HCT116 (cell line): Measurements from ENCODE around the gene ABCB6. TPM values are rescaled to one million over a fixed set of nuclear protein-coding genes. Genes with fewer than 3 reads are reported as not detected.
"Not testable (repeated sequence)": the region's sequence is repeated elsewhere in the genome, so short reads cannot be mapped to it uniquely, and the experiment has no call there.

Source experiments
- ATAC-seq: fragments of 200-7000 bp; cut with Tn5 transposase; 2 replicates; pipeline ENCODE4 v1.9.1; 2020; ENCODE audit warnings: mild to moderate bottlenecking, moderate library complexity
- BruUV-seq: library from RNA; stranded (reverse); fragments of 400-500 nt; replicated peaks from 2 replicates; lab custom pipeline; 2021; lab: Mats Ljungman, UMichigan
- CTCF ChIA-PET: fragments of 300-600 bp; sonication (Branson Sonifier 250); formaldehyde crosslinking; loops from one replicate; lab custom pipeline; 2021; ENCODE audit warnings: antibody characterized with exemption; lab: Charles Lee
- POLR2A ChIA-PET: fragments of 300-600, 350-600 bp; sonication (Branson Sonifier 250); formaldehyde crosslinking; loops from one replicate; lab custom pipeline; 2021; ENCODE audit warnings: antibody characterized with exemption; lab: Charles Lee
- RAD21 ChIA-PET, 2 experiments: fragments of 300-600 bp; sonication (Branson Sonifier 250); formaldehyde crosslinking; loops; one replicate each; lab custom pipeline; 2023; ENCODE audit warnings: low total read pairs in 2 of 2; ENCODE audit not compliant: uncharacterized antibody in 2 of 2, unreplicated experiment in 2 of 2, low non-redundant PET in 1 of 2; lab: Charles Lee
- DNase-seq: peaks from one replicate; pipeline ENCODE4 v3.0.0-alpha.2; 2010; ENCODE audit warnings: low read depth, low spot score
- H2AFZ ChIP-seq: fragments of 200-600 bp; shearing (Covaris generic), sonication (generic); 2 replicates; pipeline ENCODE4 v1.6.1; 2017; ENCODE audit warnings: low read depth, mixed run types, mixed read lengths, antibody characterized with exemption, low read length; ENCODE audit not compliant: poor library complexity, severe bottlenecking
- H3K27ac ChIP-seq: 2 replicates; pipeline ENCODE4 v1.5.1; 2012; ENCODE audit warnings: low read depth, low read length
- H3K27me3 ChIP-seq: fragments of 200-600 bp; sonication (generic); 2 replicates; pipeline ENCODE4 v1.6.1; 2016; ENCODE audit warnings: mixed run types, low read length, mixed read lengths; ENCODE audit not compliant: insufficient read depth
- H3K36me3 ChIP-seq, 2 experiments: fragments of 200-500 bp in 1 of 2; fragments of 200-600 bp in 1 of 2; sonication (Bioruptor generic) in 1 of 2; sonication (generic) in 1 of 2; 2 replicates each; pipeline versions ENCODE4 v1.5.1 to v1.6.1; 2014 to 2016; ENCODE audit warnings: low read length in 2 of 2, inconsistent platforms in 1 of 2, mixed read lengths in 1 of 2, mixed run types in 1 of 2; ENCODE audit not compliant: insufficient read depth in 2 of 2, control insufficient read depth in 1 of 2
- H3K4me1 ChIP-seq, 2 experiments: fragments of 200-600 bp in 1 of 2; sonication (generic) in 1 of 2; 2 replicates each; pipeline versions ENCODE4 v1.5.1 to v1.6.1; 2012 to 2017; ENCODE audit warnings: low read length in 2 of 2, inconsistent platforms in 1 of 2, mild to moderate bottlenecking in 1 of 2, mixed read lengths in 1 of 2, mixed run types in 1 of 2, moderate library complexity in 1 of 2; ENCODE audit not compliant: insufficient read depth in 2 of 2, control insufficient read depth in 1 of 2
- H3K4me2 ChIP-seq: fragments of 200-600 bp; sonication (generic); 2 replicates; pipeline ENCODE4 v1.6.1; 2017; ENCODE audit warnings: mixed run types, low read length, mixed read lengths
- H3K4me3 ChIP-seq, 2 experiments: fragments of 200-600 bp in 1 of 2; sonication (generic) in 1 of 2; replicated peaks in 1 of 2; 2 replicates each; pipeline ENCODE4 v1.5.1; 2011 to 2016; ENCODE audit warnings: low read length in 2 of 2, control low read depth in 1 of 2, low read depth in 1 of 2, mild to moderate bottlenecking in 1 of 2, mixed read lengths in 1 of 2, mixed run types in 1 of 2
- H3K79me2 ChIP-seq: fragments of 200-600 bp; sonication (generic); 2 replicates; pipeline ENCODE4 v1.6.1; 2017; ENCODE audit warnings: mild to moderate bottlenecking, mixed run types, low read length, moderate library complexity, mixed read lengths; ENCODE audit not compliant: insufficient read depth
- H3K9ac ChIP-seq: fragments of 200-600 bp; sonication (generic); 2 replicates; pipeline ENCODE4 v1.6.1; 2016; ENCODE audit warnings: low read length, mixed read lengths
- H3K9me2 ChIP-seq: fragments of 200-600 bp; sonication (generic), shearing (Covaris generic); 2 replicates; pipeline ENCODE4 v1.6.1; 2017; ENCODE audit warnings: mixed run types, mild to moderate bottlenecking, moderate library complexity; ENCODE audit not compliant: insufficient read depth
- H3K9me3 ChIP-seq, 2 experiments: fragments of 200-500 bp in 1 of 2; fragments of 200-600 bp in 1 of 2; sonication (Bioruptor generic) in 1 of 2; sonication (generic) in 1 of 2; 2 replicates each; pipeline ENCODE4 v1.6.1; 2014 to 2017; ENCODE audit warnings: low read length in 2 of 2, mixed read lengths in 2 of 2, inconsistent platforms in 1 of 2, low read depth in 1 of 2, mild to moderate bottlenecking in 1 of 2, mixed run types in 1 of 2, moderate library complexity in 1 of 2; ENCODE audit not compliant: control insufficient read depth in 1 of 2, insufficient read depth in 1 of 2
- H4K20me1 ChIP-seq: fragments of 200-600 bp; sonication (generic), shearing (Covaris generic); 2 replicates; pipeline ENCODE4 v1.6.1; 2017; ENCODE audit warnings: mixed run types, mild to moderate bottlenecking, moderate library complexity; ENCODE audit not compliant: insufficient read depth
- CEBPB ChIP-seq: IDR thresholded peaks from 2 replicates; pipeline ENCODE4 v1.6.1; 2012; ENCODE audit warnings: low read depth
- CTCF ChIP-seq, 3 experiments: fragments of 200-600 bp in 1 of 3; sonication (generic) in 1 of 3; IDR thresholded peaks in 2 of 3; conservative IDR thresholded peaks in 1 of 3; 2 replicates each; pipeline ENCODE4 v1.5.1; 2012 to 2017; ENCODE audit warnings: low read depth in 2 of 3, low read length in 2 of 3, antibody characterized with exemption in 1 of 3, borderline replicate concordance in 1 of 3, control low read depth in 1 of 3, mild to moderate bottlenecking in 1 of 3, mixed read lengths in 1 of 3, mixed run types in 1 of 3, moderate library complexity in 1 of 3; ENCODE audit not compliant: insufficient read depth in 1 of 3
- EZH2phosphoT487 ChIP-seq: fragments of 200-600 bp; IDR thresholded peaks from 2 replicates; pipeline ENCODE4 v1.6.1; 2018; ENCODE audit warnings: antibody characterized with exemption, borderline replicate concordance
- REST ChIP-seq: IDR thresholded peaks from 2 replicates; pipeline ENCODE4 v1.6.1; 2012; ENCODE audit warnings: low read depth
- SIN3A ChIP-seq: IDR thresholded peaks from 2 replicates; pipeline ENCODE4 v1.6.1; 2012; ENCODE audit warnings: low read depth
- ZBTB33 ChIP-seq: IDR thresholded peaks from 2 replicates; pipeline ENCODE4 v1.6.1; 2011; ENCODE audit warnings: mild to moderate bottlenecking, low read length, moderate library complexity; ENCODE audit not compliant: insufficient replicate concordance; ENCODE audit errors: extremely low read depth
- intact Hi-C: fragments of 100-400 bp; cut with micrococcal nuclease; formaldehyde crosslinking; loops from 2 replicates; pipeline ENCODE4 v1.10.0; 2022
- total RNA-seq: library from RNA; stranded (reverse); gene quantifications from one replicate; pipeline ENCODE4 v1.2.1, GENCODE V29; 2021; ENCODE audit not compliant: unreplicated experiment

Gene ABCB6
- total RNA-seq, 1 experiment from 2014 or later = 24.5 TPM

- TF ChIP-seq SIN3A (no peak), EZH2phosphoT487 (no peak), CTCF (IDR thresholded peaks at IDR 0.05 in 2 of 3, conservative IDR thresholded peaks at IDR 0.05 in 1 of 3; ENCODE audit: borderline replicate concordance in 1 of 3, insufficient read depth in 1 of 3, low read depth in 2 of 3, low read length in 2 of 3) (no peak), CEBPB (no peak), ZBTB33 (no peak), REST (no peak)
- no TSS peak for BruUV-seq
- no peaks in the 10 kb centered on the region for H3K9me2 ChIP-seq
- peaks cover 11 to 17% of the 10 kb centered on the region in 2 experiments for H3K4me1 ChIP-seq
- no peak for ATAC-seq
- no peak for DNase-seq
- ChIA-PET RAD21 (no interaction called here), CTCF (no interaction called here), POLR2A (no interaction called here)
- no peak overlapping the region for H3K4me2 ChIP-seq
- H2AFZ ChIP-seq = no peak overlapping the region
- intact Hi-C loops = no loop called here
- H3K9ac ChIP-seq = no peak overlapping the region
- peaks cover 0 to 9% of the 10 kb centered on the region in 2 experiments; a peak in 2 of 4 replicates for H3K9me3 ChIP-seq
- no peak overlapping the region for H3K4me3 ChIP-seq
- H3K27me3 ChIP-seq = no peaks in the 10 kb centered on the region
- no peaks in the 10 kb centered on the region for H4K20me1 ChIP-seq
- no peaks in the 10 kb centered on the region for H3K79me2 ChIP-seq
- H3K36me3 ChIP-seq = peaks cover 7 to 11% of the 10 kb centered on the region in 2 experiments; a peak in 3 of 4 replicates
- no peak overlapping the region for H3K27ac ChIP-seq
Observed at GRCh38 chr2:219204425-219205164, 14.2 kb downstream of the ABCB6 start.

GRCh38 chr2:219201331-219201730 is 17.4 kb downstream of the ABCB6 start:
- H3K9ac ChIP-seq, H3K4me1 ChIP-seq, BruUV-seq, H3K4me3 ChIP-seq, DNase-seq, ATAC-seq, POLR2A ChIA-PET, intact Hi-C loops, H3K79me2 ChIP-seq, H3K27me3 ChIP-seq, H3K27ac ChIP-seq, CTCF ChIA-PET, H3K4me2 ChIP-seq, H3K9me3 ChIP-seq, H4K20me1 ChIP-seq, RAD21 ChIA-PET, H3K36me3 ChIP-seq, H3K9me2 ChIP-seq, H2AFZ ChIP-seq: not testable (repeated sequence)
